DMS114 treated with DMSO at 0.1 percent for 48 hours (cell line): Measurements from ENCODE around the gene TRPV5.
"Not testable (repeated sequence)": the region's sequence is repeated elsewhere in the genome, so short reads cannot be mapped to it uniquely, and the experiment has no call there.

Source experiments
- DNase-seq: peaks from one replicate; lab custom pipeline; 2025; ENCODE audit not compliant: unreplicated experiment; lab: John Stamatoyannopoulos, UW

TRPV5 gene

GRCh38 chr7:142933624-142934023 lies at the start of gene TRPV5:
TRPV5 (minus strand) TSS chr7:142933746; CDS start chr7:142933459, 287 bp downstream.
- no peak for DNase-seq

- not testable (repeated sequence) for DNase-seq
These were observed 44.9 kb upstream of the TRPV5 start for GRCh38 chr7:142978402-142978801.

GRCh38 chr7:142974626-142975025 lies 41.1 kb upstream of the TRPV5 start:
- DNase-seq = no peak

- DNase-seq = no peak
These were observed 35.6 kb upstream of the TRPV5 start for GRCh38 chr7:142969183-142969582.

- DNase-seq = no peak
These were observed 34.7 kb upstream of the TRPV5 start for GRCh38 chr7:142968229-142968628.

- no peak for DNase-seq
These were observed 31.1 kb upstream of the TRPV5 start for GRCh38 chr7:142964502-142965246.

- DNase-seq = no peak
These were observed 30.4 kb upstream of the TRPV5 start for GRCh38 chr7:142963993-142964392.

- no peak for DNase-seq
These were observed 29.4 kb upstream of the TRPV5 start for GRCh38 chr7:142962991-142963390.

- no peak for DNase-seq
These were observed 28.7 kb upstream of the TRPV5 start, which contains the start of gene KEL for GRCh38 chr7:142961973-142962926. KEL (minus strand) TSS chr7:142962363; CDS start chr7:142962206, 157 bp downstream.

- DNase-seq = no peak
These were observed 28.0 kb upstream of the TRPV5 start for GRCh38 chr7:142961595-142961972.

GRCh38 chr7:142960955-142961512 lies 27.5 kb upstream of the TRPV5 start:
- no peak for DNase-seq

GRCh38 chr7:142959202-142959601 lies 25.7 kb upstream of the TRPV5 start:
- no peak for DNase-seq

- no peak for DNase-seq
These were observed 24.2 kb upstream of the TRPV5 start for GRCh38 chr7:142957723-142958122.

- no peak for DNase-seq
These were observed 23.5 kb upstream of the TRPV5 start for GRCh38 chr7:142956951-142957623.

- DNase-seq = no peak
These were observed 21.2 kb upstream of the TRPV5 start for GRCh38 chr7:142954680-142955268.

GRCh38 chr7:142950235-142950634 lies 16.7 kb upstream of the TRPV5 start:
- DNase-seq = no peak

- no peak for DNase-seq
These were observed 15.1 kb upstream of the TRPV5 start for GRCh38 chr7:142948603-142949002.

- DNase-seq = no peak
These were observed 11.5 kb upstream of the TRPV5 start for GRCh38 chr7:142945001-142945400.

- no peak for DNase-seq
These were observed 10.2 kb upstream of the TRPV5 start for GRCh38 chr7:142943706-142944268.

GRCh38 chr7:142942746-142943145 lies 9.2 kb upstream of the TRPV5 start:
- no peak for DNase-seq
